Measurements from ENCODE around the gene NLRP6. TPM values are rescaled to one million over a fixed set of nuclear protein-coding genes. Genes with fewer than 3 reads are reported as not detected.

Gene NLRP6
- total RNA-seq, 1 experiment from 2014 or later: not detected

DNA sequence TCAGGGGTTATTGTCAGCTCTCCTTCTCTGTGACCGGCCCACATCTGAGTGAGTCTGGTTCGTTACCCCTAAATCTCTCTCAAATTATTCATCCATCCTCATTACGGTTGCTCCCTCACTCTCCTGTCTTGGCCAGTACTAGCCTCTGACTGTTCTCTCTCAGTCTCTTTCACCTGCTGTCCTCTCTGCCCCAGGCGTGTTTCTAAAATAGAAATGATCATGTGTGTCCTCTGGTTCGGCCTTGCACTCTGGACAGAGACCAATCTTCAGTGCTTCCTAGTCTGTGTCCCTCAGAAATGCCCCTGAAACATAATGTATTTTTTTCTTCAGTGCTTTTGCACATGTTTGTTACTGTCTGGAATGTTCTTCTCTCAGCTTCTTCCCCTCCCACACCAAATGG lies 36.6 kb upstream of the NLRP6 start:
- CTCF ChIA-PET: no interaction called here
- BruUV-seq (replicated peaks): no TSS peak
- H3K79me2 ChIP-seq (ENCODE audit: low read depth): peaks cover 39% of the 10 kb centered on the region

DNA sequence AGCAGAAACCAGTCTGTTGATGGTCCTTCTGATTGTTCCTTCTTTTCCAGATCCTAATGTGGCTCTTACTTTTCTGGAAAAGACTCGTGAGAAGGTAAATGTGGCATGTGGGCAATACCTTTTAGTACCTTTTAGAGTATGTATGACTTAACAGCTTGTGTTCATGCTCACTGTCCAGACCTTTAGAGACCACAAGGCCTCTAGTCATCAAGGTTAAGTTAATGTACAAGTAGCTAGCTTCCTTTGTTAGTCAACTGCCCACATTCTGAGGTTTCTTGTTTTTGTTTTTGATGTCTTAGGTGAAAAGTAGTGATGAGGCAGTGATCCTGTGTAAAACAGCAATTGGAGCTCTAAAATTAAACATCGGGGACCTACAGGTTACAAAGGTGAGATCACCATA lies 33.8 kb upstream of the NLRP6 start:
- Histone ChIP-seq H3K27ac (no peak overlapping the region), H2AFZ (no peak overlapping the region), H3K4me3 (no peak overlapping the region), H3K4me2 (no peak overlapping the region), H3K27me3 (ENCODE audit: insufficient read depth, low read depth) (no peaks in the 10 kb centered on the region), H3K9me3 (ENCODE audit: insufficient read depth, low read depth) (no peaks in the 10 kb centered on the region), H3F3A (ENCODE audit: insufficient read depth, low read depth) (peaks cover 6% of the 10 kb centered on the region; the same call in 1 of the 2 replicates), H3K79me2 (ENCODE audit: low read depth) (peaks cover 13% of the 10 kb centered on the region; the same call in 1 of the 2 replicates), H3K9me2 (ENCODE audit: insufficient read depth) (no peaks in the 10 kb centered on the region), H3K36me3 (ENCODE audit: low read depth) (peaks cover 3% of the 10 kb centered on the region; the same call in 1 of the 2 replicates), H3K4me1 (replicated peaks; ENCODE audit: insufficient read depth) (no peaks in the 10 kb centered on the region), H4K20me1 (ENCODE audit: insufficient read depth) (0 out of 2 replicates have a peak, but pooled peaks cover 4% of the 10 kb centered on the region)
- no peak for DNase-seq
- no TSS peak for BruUV-seq (replicated peaks)
- CTCF ChIA-PET: no interaction called here
- POLR2A ChIA-PET (ENCODE audit: unreplicated experiment): no interaction called here
- intact Hi-C loops (cut with micrococcal nuclease; ENCODE audit: unreplicated experiment): no loop called here
- TF ChIP-seq EZH2 (IDR thresholded peaks at IDR 0.05; ENCODE audit: low read depth): no peak
- TF ChIP-seq, protein P1, sequence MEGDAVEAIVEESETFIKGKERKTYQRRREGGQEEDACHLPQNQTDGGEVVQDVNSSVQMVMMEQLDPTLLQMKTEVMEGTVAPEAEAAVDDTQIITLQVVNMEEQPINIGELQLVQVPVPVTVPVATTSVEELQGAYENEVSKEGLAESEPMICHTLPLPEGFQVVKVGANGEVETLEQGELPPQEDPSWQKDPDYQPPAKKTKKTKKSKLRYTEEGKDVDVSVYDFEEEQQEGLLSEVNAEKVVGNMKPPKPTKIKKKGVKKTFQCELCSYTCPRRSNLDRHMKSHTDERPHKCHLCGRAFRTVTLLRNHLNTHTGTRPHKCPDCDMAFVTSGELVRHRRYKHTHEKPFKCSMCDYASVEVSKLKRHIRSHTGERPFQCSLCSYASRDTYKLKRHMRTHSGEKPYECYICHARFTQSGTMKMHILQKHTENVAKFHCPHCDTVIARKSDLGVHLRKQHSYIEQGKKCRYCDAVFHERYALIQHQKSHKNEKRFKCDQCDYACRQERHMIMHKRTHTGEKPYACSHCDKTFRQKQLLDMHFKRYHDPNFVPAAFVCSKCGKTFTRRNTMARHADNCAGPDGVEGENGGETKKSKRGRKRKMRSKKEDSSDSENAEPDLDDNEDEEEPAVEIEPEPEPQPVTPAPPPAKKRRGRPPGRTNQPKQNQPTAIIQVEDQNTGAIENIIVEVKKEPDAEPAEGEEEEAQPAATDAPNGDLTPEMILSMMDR (conservative IDR thresholded peaks at IDR 0.05): no peak

More for the DNA sequence above, 36.6 kb upstream of the NLRP6 start:
- POLR2A ChIA-PET (ENCODE audit: unreplicated experiment): interaction anchor here (0.7 kb wide), 1 partner anchor 13 kb away, joined by 10 read pairs; no protein-coding TSS in a partner anchor
- peaks cover 3% of the 10 kb centered on the region; the same call in 1 of the 2 replicates for H3K36me3 ChIP-seq (ENCODE audit: low read depth)
- H2AFZ ChIP-seq: no peak overlapping the region
- H3K4me3 ChIP-seq: no peak overlapping the region
- intact Hi-C loops (cut with micrococcal nuclease; ENCODE audit: unreplicated experiment): no loop called here
- DNase-seq: no peak
- TF ChIP-seq, protein P1 (conservative IDR thresholded peaks at IDR 0.05): no peak
- no peak for TF ChIP-seq EZH2 (IDR thresholded peaks at IDR 0.05; ENCODE audit: low read depth)
- peaks cover 9% of the 10 kb centered on the region for H3K4me1 ChIP-seq (replicated peaks; ENCODE audit: insufficient read depth)
- no peak overlapping the region for H3K27ac ChIP-seq
- peaks cover 7% of the 10 kb centered on the region; the same call in 1 of the 2 replicates for H3F3A ChIP-seq (ENCODE audit: insufficient read depth, low read depth)
- H3K9me3 ChIP-seq (ENCODE audit: insufficient read depth, low read depth): no peaks in the 10 kb centered on the region
- peaks cover 9% of the 10 kb centered on the region; the same call in 1 of the 2 replicates for H4K20me1 ChIP-seq (ENCODE audit: insufficient read depth)
- H3K4me2 ChIP-seq: no peak overlapping the region
- H3K27me3 ChIP-seq (ENCODE audit: insufficient read depth, low read depth): no peaks in the 10 kb centered on the region
- H3K9me2 ChIP-seq (ENCODE audit: insufficient read depth): no peaks in the 10 kb centered on the region

DNA sequence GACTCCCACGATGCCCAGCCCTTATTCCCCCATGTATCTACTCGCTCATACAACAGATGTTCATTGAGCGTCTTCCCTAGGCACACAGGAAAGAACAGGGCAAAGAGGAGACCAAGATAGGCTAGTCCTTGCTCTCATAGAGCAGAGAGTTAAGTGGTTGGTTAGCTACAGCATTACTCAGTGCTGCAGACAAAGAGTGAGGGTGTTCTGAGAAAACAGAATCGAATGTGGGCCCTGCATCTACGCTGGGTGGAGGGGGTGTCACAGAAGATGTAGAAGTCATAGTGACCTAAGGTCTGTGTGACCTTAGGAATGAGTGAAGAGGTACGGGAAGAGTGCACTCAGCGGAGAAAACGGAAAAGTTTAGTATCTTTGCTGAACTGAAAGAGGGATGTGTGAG lies 29.1 kb upstream of the NLRP6 start:
- Histone ChIP-seq H3K79me2 (ENCODE audit: low read depth) (no peaks in the 10 kb centered on the region), H3K9me3 (ENCODE audit: insufficient read depth, low read depth) (no peaks in the 10 kb centered on the region), H3K36me3 (ENCODE audit: low read depth) (no peaks in the 10 kb centered on the region), H3K4me2 (no peak overlapping the region), H3F3A (ENCODE audit: insufficient read depth, low read depth) (0 out of 2 replicates have a peak, but pooled peaks cover 11% of the 10 kb centered on the region), H3K4me1 (replicated peaks; ENCODE audit: insufficient read depth) (no peaks in the 10 kb centered on the region), H3K27ac (no peak overlapping the region), H3K4me3 (no peak overlapping the region), H3K27me3 (ENCODE audit: insufficient read depth, low read depth) (no peaks in the 10 kb centered on the region), H3K9me2 (ENCODE audit: insufficient read depth) (no peaks in the 10 kb centered on the region), H2AFZ (no peak overlapping the region), H4K20me1 (ENCODE audit: insufficient read depth) (no peaks in the 10 kb centered on the region)
- intact Hi-C loops (cut with micrococcal nuclease; ENCODE audit: unreplicated experiment): no loop called here
- BruUV-seq (replicated peaks): no TSS peak
- ChIA-PET POLR2A (ENCODE audit: unreplicated experiment) (no interaction called here), CTCF (no interaction called here)
- no peak for TF ChIP-seq EZH2 (IDR thresholded peaks at IDR 0.05; ENCODE audit: low read depth)
- TF ChIP-seq, protein P1 (conservative IDR thresholded peaks at IDR 0.05): no peak
- no peak for DNase-seq

Data from PC-9 (cell line).